Hepatocyte (in vitro differentiated cells): Measurements from ENCODE around the gene C16orf87.

Experiments
- CTCF ChIP-seq: fragments of 200-600 bp; sonication (generic); IDR thresholded peaks from 2 replicates; pipeline ENCODE4 v1.5.1; 2016; ENCODE audit warnings: antibody characterized with exemption, mild to moderate bottlenecking; ENCODE audit not compliant: poor library complexity
- EZH2 ChIP-seq: fragments of 200-600 bp; sonication (generic); IDR thresholded peaks from 2 replicates; pipeline ENCODE4 v1.6.1; 2016; ENCODE audit warnings: antibody characterized with exemption, mild to moderate bottlenecking, borderline replicate concordance
- EZH2phosphoT487 ChIP-seq: fragments of 200-600 bp; sonication (generic); IDR thresholded peaks from one replicate; pipeline ENCODE4 v1.6.1; 2018; ENCODE audit warnings: antibody characterized with exemption, mild to moderate bottlenecking, low read depth, moderate library complexity; ENCODE audit not compliant: unreplicated experiment, severe bottlenecking

- TF ChIP-seq EZH2 = no peak
- TF ChIP-seq CTCF = no peak
- no peak for TF ChIP-seq EZH2phosphoT487
Observed at GRCh38 chr16:46843898-46844642, 13.1 kb upstream of the C16orf87 start.
